ENCODE results near the gene ZNF324.

The ZNF324 gene

DNA sequence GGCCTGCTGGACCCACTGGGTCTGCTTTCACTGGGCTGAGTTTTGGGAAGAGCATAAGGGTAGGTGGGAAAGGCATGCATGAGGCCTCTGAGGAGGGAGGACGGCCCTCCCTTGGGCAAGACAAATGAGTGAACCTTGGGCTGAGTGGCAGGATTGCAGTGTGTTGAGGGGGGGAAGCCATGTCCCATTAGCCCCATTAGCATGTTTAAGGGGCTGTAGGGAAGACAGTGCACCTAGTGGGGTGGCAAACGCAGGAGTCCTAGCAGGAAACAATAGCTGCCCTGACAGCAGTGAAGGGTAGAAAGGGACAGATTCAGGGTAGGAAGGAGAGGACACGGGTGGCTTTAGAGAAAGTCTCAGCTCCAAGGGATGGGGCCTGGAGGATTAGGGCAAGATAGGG is 55.8 kb downstream of the ZNF324 start:
- no peak for DNase-seq (ENCODE audit: low read depth, low spot score)

Data from astrocyte of the hippocampus (primary cell).